HG03432 (cell line): ENCODE measurements around the gene GLB1L2.

ENCODE experiments used
- ATAC-seq: cut with Tn5 transposase; IDR thresholded peaks from one replicate; pipeline ENCODE4 v1.9.1; 2021; ENCODE audit warnings: mild to moderate bottlenecking, moderate library complexity; ENCODE audit not compliant: unreplicated experiment

GLB1L2 gene

DNA sequence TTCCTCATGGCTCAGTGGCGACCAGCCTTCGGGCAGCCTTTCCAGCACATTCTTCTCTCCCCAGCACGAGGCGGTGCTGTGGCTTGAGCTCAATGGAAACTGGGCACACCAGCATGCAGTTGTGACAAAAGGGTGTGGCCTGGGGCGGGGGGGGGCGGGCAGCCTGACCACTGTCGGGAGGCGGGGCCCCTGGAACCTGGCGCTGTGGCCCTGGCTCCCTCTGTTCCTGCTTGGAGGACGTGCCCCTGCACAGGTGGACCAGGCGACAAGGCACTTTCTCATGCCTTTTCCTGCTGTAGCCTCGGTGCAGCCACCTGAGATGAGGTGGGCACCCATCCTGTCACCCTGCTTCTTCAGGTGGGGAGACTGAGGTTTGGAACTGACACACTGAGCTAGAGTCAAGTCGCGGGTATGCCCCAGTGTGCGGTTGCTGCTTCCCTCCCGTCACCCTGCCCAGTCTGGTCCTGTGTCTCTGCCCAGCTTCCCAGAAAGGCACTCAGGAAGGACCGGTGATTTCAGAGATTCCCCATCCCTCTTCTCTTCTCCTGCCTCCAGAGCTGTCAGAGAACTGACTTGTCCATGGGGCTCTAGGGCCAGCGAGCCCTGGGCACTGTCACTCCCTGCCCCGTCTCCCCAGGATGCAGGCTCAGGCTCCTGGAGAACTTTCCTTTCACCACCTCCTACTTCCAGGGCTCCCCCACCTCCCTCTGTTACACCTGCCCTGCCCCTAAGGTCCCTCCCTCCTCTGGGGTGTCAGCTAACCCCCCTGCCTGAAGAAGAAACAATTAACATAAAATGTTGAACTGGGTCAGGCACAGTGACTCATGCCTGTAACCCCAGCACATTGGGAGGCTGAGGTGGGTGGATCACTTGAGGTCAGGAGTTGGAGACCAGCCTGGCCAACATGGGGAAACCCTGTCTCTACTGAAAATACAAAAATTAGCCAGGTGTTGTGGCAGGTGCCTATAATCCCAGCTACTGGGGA is 70.3 kb downstream of the GLB1L2 start:
- no peak for ATAC-seq

- ATAC-seq = no peak
Measured at GRCh38 chr11:134402910-134403309, 71.1 kb downstream of the GLB1L2 start.

DNA sequence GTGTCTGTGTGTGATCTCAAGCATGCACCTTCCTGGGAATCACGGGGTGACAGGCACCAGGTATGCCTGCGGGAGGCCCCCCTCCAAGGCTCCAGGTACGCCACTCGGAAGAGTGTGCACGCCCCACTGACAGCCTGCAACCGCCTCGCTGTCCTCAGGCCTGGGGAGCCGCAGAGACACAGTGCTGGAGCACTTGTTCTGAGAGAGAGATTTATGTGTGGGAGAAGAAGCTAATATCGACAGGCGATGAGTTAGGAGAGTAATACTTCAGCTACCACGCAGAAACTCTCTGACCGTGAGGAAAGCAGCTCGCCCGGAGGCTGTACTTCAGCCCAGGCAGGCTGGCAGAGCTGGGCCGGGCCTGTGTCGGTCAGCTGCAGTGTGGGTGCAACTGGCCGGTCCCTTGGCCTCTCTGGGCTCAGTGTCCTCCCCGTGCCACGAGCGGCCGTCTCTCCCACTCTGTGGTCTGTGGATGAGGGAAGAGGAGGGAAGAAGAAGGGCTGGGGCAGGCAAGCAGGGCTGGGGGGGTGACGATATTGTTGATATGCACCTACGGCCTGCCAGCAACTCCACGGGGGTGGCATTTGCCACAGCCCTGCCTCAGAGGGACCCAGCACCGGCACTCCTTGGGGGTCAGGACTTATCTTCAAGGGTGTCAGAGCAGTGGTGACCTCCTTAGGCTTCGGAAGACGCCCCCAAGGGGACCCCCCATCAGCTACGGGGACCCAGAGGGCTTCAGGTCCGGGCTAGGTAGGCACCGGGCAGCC is 73.0 kb downstream of the GLB1L2 start:
- no peak for ATAC-seq

DNA sequence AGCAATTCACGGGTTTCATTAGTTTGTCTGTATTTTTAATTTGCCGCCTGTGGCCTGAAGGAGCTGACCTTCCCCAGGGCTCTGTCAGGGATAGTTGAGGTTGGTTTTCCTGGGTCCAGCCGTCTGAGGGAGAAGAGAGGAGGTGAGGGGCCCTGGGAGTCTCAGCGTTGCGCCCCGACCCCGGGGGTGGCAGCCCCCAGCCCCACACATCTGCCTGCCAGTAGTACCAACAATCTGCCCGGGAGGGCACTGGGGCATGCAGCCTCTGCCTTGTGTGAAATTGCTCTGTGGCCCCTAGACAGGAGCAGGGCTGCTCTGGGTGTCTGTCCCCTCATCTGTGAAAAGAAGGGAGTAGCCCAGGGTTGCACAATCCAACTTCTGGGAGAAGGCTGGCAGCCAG is 73.6 kb downstream of the GLB1L2 start:
- ATAC-seq = no peak

GRCh38 chr11:134405841-134406240 is 74.1 kb downstream of the GLB1L2 start:
- ATAC-seq = no peak

DNA sequence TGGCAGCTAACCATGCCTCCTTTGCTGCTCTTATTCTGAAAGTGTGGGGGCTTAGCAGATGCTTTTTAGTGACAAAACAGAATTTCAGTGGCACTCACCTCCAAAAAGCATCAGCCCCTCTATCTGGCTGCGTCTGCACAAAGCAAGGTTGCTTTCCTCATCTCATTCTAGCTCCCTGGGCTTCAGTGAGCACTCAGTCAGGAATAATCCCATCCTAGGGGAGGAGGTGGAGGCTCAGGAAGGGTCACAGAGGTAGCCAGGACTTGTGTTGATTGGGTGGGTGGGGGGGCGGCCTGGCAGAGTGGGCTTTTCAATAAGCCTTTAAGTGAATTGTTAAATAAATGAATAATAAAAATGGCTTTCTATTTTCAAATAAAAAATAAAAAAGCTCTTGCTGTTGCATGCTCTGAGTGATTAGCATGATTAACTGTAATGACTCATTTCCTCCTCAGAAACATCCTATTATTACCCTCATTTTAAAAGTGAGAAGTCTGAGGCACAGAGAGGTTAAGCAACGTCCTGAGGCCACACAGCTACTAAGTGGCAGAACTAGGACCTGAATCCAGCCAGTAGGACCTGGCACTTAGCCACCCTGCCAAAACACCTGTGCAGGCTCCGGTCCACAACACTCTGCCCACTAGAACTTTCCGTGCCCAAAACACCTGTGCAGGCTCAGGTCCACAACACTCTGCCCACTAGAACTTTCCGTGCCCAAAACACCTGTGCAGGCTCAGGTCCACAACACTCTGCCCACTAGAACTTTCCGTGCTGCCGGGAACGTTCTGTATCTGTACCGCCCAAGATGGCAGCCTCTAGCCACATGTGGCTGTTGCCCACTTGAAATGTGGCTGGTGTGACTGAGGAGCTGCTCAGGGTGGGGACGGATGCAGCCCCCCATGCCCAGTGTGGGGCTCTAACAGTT is 74.7 kb downstream of the GLB1L2 start:
- ATAC-seq = no peak

DNA sequence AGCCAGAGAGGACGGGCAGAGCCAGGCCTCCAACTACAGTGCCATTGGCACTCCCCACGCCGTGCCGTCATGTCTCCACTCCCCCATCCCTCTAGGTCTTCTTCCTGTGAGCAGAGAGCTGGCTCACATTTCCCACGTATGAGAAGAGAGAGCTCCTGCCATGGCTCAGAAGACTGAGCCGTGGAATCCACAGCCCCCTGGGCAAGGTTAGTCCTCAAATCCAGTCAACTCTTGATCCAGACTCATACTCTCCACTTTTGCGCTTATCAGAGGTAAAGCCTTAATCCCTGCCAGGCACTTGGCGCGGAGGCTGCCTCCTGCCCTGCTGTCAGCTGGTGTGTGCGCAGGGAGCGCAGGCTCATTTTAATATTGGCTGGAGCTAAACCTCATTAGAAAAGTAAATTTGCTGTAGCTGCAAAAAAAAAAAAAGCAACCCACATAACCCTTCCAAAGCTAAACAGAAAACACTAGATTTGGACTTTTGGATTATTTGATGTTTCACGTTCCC is 75.6 kb downstream of the GLB1L2 start:
- no peak for ATAC-seq

- no peak for ATAC-seq
Measured at GRCh38 chr11:134407923-134408322, 76.1 kb downstream of the GLB1L2 start.

GRCh38 chr11:134409552-134410429 is 78.0 kb downstream of the GLB1L2 start:
- no peak for ATAC-seq

DNA sequence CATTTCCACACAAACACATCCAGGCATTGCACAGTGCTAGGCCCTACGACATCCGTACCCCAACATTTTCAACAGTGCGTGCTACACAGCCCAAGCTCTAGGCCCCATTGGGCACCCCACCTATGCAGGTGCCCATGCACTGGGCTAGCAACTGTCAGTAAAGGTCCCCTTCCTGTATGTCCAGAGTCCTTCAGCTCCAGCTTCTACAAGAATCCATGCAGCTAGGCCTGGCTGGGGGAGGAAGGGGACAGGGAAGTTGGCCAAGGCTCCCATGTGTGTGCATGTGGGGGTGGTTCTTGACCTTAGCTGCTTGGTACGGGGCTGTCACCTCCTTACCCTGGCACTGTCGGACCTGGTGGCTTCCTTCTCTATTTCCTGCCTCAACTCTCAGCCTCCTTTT is 79.0 kb downstream of the GLB1L2 start:
- ATAC-seq = no peak

DNA sequence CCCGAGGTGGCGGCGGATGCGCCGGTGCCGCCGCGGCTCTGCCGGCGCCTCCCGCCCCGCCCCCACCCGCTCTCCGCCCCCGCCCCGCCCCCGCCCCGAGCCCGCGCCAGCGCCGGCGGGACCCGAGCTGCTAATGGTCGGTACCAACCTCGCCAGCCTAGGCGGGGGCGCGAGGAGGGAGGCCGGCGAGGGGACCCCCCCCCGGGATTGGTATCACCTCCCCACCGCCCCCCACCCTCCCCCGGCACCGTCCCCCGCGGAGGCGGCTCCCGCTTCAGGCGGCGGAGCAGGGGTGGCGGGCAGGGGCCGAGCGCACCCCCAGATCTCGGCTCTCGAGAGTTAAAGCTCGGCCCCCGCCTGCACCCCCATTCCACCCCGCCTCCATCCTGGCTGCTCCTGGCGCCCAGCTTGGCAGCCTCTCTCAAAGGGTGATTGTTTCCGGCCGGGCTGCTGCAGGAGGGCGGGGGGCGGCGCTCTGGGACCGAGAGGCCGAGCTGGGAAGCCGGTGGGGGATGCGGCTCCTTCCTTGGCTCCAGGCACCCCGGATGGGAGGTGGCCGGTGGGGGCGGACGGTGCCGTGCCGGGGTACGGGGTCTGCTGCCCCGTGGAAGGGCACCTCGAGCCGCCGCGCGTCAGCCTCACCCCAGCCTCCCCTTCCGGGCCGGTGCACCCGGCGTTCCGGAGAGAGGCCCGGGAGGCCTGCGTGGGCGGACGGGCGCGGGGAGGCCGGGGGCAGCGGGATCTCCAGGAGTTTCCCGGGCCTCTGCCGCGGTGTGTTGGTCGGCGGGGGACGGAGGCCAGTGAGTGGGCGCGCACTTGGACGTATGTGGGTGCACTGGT is 80.6 kb downstream of the GLB1L2 start, which contains the start of gene B3GAT1:
B3GAT1 (minus strand) TSS at position 40 of the 840 bp plus-strand sequence. CDS start 24,583 bp downstream, outside the sequence.
- no peak for ATAC-seq

GRCh38 chr11:134413043-134413825 is 81.4 kb downstream of the GLB1L2 start:
- ATAC-seq = no peak

- no peak for ATAC-seq
Measured at GRCh38 chr11:134413826-134414731, 82.3 kb downstream of the GLB1L2 start.

GRCh38 chr11:134414766-134415765 is 83.3 kb downstream of the GLB1L2 start:
- ATAC-seq = no peak

DNA sequence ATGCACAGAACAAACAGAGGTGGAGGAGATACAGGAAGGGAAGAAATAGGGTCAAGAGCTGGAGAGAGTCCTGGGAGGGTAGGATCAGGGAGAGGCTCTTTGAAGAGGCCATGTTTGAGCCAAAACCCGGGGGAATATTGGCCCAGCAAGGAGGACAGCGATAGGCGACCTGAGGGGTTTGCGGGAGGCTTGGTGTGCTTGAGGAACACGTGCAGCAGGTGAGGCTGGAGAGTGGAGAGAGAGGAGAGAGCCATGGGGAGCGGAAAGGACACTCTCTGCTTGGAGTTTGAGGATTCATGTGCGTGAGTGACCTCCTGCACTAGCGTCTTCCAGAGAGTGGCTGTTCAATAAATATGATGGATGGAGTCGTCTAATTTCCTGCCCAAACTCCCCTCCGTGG is 84.9 kb downstream of the GLB1L2 start:
- no peak for ATAC-seq
